ENCODE measurements around the gene OR13A1. TPM values are rescaled to one million over a fixed set of nuclear protein-coding genes. Genes with fewer than 3 reads are reported as not detected.

OR13A1 gene
- polyA plus RNA-seq, 1 of the 3 experiments (the other 2 are of a cell fraction), result not detected

DNA sequence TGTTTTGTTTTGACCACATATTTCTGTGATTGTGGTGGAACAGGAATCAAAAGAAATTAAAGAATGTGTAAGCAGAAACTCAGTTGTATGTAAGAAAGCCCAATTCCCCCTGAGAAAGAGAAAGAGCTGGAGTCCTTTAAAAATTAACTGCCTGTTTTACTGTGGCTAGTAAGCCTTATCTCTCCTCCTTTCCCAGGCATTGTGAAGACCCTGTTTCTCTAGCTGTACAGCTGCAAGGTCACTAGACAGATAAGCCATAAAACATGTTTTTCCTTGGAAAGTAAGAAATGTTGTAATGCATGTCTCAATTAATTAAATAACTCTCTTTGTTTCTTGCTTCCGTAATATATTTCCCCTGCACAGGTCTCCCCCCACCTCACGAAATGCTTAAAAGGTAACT is 53.5 kb downstream of the OR13A1 start:
- Histone ChIP-seq H3K79me2 (ENCODE audit: insufficient read depth) (no peaks in the 10 kb centered on the region), H3K4me3 (ENCODE audit: low read depth in 2 of 2, low read length in 1 of 2) (no peak overlapping the region), H3K27me3 (ENCODE audit: insufficient read depth) (no peaks in the 10 kb centered on the region; the same call in 1 of the 2 replicates), H2AFZ (ENCODE audit: low read depth) (no peak overlapping the region), H3K27ac (ENCODE audit: low read depth in 2 of 2, low read length in 1 of 2) (no peak overlapping the region), H3F3A (replicated peaks; ENCODE audit: insufficient read depth) (no peaks in the 10 kb centered on the region), H3K9me3 (no peaks in the 10 kb centered on the region), H3K9ac (no peak overlapping the region), H3K36me3 (replicated peaks in 1 of 2; ENCODE audit: control insufficient read depth in 1 of 2, insufficient read depth in 2 of 2, low read length in 1 of 2) (no peaks in the 10 kb centered on the region), H3K4me1 (ENCODE audit: control insufficient read depth in 1 of 2, insufficient read depth in 2 of 2, low read depth in 1 of 2, low read length in 1 of 2) (no peaks in the 10 kb centered on the region), H4K20me1 (ENCODE audit: insufficient read depth) (no peaks in the 10 kb centered on the region), H3K9me2 (no peaks in the 10 kb centered on the region), H3K4me2 (no peak overlapping the region)
- TF ChIP-seq RXRA (IDR thresholded peaks at IDR 0.05; ENCODE audit: borderline replicate concordance, low read depth), result no peak
- TF ChIP-seq NRF1 (IDR thresholded peaks at IDR 0.05; ENCODE audit: low read depth, low read length), result no peak
- TF ChIP-seq TEAD4 (IDR thresholded peaks at IDR 0.05; ENCODE audit: borderline replicate concordance, insufficient read depth), result no peak
- TF ChIP-seq, protein P1, sequence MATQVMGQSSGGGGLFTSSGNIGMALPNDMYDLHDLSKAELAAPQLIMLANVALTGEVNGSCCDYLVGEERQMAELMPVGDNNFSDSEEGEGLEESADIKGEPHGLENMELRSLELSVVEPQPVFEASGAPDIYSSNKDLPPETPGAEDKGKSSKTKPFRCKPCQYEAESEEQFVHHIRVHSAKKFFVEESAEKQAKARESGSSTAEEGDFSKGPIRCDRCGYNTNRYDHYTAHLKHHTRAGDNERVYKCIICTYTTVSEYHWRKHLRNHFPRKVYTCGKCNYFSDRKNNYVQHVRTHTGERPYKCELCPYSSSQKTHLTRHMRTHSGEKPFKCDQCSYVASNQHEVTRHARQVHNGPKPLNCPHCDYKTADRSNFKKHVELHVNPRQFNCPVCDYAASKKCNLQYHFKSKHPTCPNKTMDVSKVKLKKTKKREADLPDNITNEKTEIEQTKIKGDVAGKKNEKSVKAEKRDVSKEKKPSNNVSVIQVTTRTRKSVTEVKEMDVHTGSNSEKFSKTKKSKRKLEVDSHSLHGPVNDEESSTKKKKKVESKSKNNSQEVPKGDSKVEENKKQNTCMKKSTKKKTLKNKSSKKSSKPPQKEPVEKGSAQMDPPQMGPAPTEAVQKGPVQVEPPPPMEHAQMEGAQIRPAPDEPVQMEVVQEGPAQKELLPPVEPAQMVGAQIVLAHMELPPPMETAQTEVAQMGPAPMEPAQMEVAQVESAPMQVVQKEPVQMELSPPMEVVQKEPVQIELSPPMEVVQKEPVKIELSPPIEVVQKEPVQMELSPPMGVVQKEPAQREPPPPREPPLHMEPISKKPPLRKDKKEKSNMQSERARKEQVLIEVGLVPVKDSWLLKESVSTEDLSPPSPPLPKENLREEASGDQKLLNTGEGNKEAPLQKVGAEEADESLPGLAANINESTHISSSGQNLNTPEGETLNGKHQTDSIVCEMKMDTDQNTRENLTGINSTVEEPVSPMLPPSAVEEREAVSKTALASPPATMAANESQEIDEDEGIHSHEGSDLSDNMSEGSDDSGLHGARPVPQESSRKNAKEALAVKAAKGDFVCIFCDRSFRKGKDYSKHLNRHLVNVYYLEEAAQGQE (IDR thresholded peaks at IDR 0.05; ENCODE audit: low read depth, low read length), result no peak
- TF ChIP-seq CHD2 (IDR thresholded peaks at IDR 0.05; ENCODE audit: low read length, partially characterized antibody), result no peak
- TF ChIP-seq FOXJ3 (CRISPR knock-in tag; IDR thresholded peaks at IDR 0.05), result no peak
- no peak for TF ChIP-seq POLR2AphosphoS5 (IDR thresholded peaks at IDR 0.05; ENCODE audit: low read depth, low read length)
- no peak for TF ChIP-seq MEF2A (IDR thresholded peaks at IDR 0.05; ENCODE audit: borderline replicate concordance, low read depth)
- TF ChIP-seq, protein P2, sequence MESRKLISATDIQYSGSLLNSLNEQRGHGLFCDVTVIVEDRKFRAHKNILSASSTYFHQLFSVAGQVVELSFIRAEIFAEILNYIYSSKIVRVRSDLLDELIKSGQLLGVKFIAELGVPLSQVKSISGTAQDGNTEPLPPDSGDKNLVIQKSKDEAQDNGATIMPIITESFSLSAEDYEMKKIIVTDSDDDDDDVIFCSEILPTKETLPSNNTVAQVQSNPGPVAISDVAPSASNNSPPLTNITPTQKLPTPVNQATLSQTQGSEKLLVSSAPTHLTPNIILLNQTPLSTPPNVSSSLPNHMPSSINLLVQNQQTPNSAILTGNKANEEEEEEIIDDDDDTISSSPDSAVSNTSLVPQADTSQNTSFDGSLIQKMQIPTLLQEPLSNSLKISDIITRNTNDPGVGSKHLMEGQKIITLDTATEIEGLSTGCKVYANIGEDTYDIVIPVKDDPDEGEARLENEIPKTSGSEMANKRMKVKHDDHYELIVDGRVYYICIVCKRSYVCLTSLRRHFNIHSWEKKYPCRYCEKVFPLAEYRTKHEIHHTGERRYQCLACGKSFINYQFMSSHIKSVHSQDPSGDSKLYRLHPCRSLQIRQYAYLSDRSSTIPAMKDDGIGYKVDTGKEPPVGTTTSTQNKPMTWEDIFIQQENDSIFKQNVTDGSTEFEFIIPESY (IDR thresholded peaks at IDR 0.05; ENCODE audit: borderline replicate concordance, low read depth), result no peak
- TF ChIP-seq FOXM1 (IDR thresholded peaks at IDR 0.05; ENCODE audit: low read depth), result no peak
- no peak for TF ChIP-seq GABPA (IDR thresholded peaks at IDR 0.05; ENCODE audit: low read depth)
- no peak for TF ChIP-seq MXI1 (IDR thresholded peaks at IDR 0.05; ENCODE audit: low read depth, low read length)
- TF ChIP-seq JUND (IDR thresholded peaks at IDR 0.05), result no peak
- CTCF ChIA-PET, result interaction anchor here (2.2 kb wide), 1 partner anchor 12 kb away, joined by 10 read pairs; no protein-coding TSS in a partner anchor
- no peak for DNase-seq
- WGBS (ENCODE audit: low lambda C conversion rate), result 2% methylated on average over 2 of the region's 2 CpGs
- POLR2A ChIA-PET, result no interaction called here

All from SK-N-SH (cell line).